ENCODE measurements around the gene ALG12.

The ALG12 gene

GRCh38 chr22:49886346-49887063 is 31.7 kb downstream of the ALG12 start:
- DNase-seq, result no peak

- no peak for DNase-seq
Observed at GRCh38 chr22:49885881-49886280, 32.4 kb downstream of the ALG12 start.

DNA sequence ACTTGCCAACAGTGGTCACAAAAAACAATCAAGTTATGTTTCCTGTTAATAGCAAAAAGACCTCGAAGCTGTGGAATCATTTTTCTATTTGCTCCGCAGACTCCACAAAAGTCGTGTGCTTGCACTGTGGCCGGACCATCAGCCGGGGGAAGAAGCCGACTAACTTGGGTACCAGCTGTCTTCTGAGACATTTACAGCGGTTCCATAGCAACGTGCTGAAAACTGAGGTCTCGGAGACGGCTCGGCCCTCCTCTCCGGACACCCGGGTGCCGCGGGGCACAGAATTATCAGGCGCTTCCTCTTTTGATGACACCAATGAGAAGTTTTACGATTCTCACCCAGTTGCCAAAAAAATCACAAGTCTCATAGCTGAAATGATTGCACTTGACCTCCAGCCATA is 33.0 kb downstream of the ALG12 start:
- no peak for DNase-seq

GRCh38 chr22:49884503-49885260 is 33.6 kb downstream of the ALG12 start:
- DNase-seq, result no peak

GRCh38 chr22:49884075-49884474 is 34.2 kb downstream of the ALG12 start:
- DNase-seq, result no peak

DNA sequence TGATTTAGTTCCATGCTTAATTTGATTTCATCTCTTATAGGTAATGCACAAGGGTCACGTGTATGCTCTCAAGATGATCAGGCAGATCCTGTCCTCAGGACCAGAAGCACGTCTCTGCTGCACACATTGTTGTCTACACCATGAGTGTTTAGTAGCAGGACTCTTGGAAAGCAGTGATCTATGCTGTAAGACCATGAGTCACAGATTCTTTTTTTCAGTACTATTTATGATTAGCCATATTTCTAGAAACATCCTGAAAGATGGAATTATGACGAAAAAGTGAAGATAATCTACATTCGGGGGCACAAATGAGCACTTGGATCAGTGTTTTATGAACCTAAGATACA is 35.0 kb downstream of the ALG12 start:
- no peak for DNase-seq

GRCh38 chr22:49882519-49883293 is 35.5 kb downstream of the ALG12 start:
- DNase-seq, result no peak

- no peak for DNase-seq
Observed at GRCh38 chr22:49881856-49882255, 36.4 kb downstream of the ALG12 start.

DNA sequence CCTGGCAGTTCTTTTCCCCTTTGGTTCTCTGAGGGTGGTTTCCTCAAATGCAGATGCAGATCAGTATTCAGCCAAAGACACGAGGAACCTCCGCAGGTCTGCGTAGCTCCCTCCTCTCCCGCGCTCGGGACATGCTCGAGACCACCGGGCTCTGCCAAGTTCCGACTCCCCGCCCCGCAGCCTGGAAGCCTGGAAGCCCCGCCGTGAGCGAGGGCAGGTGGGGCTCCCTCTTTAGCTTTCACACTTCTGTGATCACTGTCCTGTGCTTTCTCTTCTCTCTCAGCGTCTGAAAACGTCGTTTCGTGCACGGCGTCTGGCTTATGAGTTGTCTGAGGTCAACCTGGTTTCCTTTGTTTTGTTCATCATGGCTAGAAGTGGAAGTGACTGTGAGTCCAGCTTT is 38.0 kb downstream of the ALG12 start:
- DNase-seq, result no peak

- DNase-seq, result no peak
Observed at GRCh38 chr22:49879871-49880270, 38.4 kb downstream of the ALG12 start.

GRCh38 chr22:49878206-49878605 is 40.0 kb downstream of the ALG12 start:
- no peak for DNase-seq

DNA sequence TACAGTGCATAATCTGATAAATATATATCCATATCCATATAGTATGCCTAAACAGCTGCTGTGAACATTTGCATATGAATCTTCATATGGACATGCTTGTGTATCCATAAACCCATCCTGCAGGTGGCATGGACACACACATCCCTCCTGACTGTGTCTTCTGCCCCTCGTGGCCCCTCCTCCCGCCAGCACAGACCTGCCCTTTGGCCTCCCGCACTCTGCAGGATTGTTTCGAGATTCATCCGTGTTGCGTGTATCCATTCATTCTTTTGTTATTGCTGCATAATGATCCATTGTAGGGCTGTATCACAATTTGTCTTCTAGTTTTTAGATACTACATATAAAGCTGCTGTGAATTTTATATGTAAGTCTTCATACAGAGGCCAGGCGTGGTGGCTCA is 40.6 kb downstream of the ALG12 start:
- DNase-seq, result no peak

DNA sequence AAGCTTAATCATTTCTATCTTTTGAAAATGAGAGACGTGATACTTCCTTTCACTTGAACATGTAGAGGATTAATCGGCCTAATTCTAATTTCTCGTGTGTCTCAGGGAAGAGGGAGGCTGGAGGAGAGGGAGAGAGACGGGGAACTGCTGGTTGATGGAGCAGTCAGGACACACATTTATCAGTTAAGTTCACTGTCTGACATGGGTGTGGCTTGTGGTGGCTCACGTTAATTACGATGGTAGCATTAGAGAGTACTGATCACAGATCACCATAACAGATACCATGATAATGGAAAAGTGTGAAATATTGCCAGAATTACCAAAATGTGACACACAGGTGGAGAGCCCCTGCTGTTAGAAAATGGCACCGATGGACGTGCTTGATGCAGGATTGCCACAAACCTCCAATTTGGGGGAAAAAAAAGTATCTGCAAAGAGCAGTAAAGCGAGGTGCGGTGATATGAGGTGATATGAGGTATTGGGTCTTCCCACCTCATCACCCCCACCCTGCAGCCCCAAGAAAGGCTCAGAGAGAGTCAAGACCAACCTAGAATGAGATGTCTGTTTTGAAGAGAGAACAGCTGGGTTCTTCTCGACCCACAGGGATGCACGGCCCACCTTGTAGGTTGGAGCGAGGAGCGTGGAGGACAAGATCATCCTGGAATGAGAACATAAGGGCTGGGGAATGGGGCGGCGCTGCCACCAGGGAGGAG is 44.9 kb downstream of the ALG12 start:
- DNase-seq, result no peak

DNA sequence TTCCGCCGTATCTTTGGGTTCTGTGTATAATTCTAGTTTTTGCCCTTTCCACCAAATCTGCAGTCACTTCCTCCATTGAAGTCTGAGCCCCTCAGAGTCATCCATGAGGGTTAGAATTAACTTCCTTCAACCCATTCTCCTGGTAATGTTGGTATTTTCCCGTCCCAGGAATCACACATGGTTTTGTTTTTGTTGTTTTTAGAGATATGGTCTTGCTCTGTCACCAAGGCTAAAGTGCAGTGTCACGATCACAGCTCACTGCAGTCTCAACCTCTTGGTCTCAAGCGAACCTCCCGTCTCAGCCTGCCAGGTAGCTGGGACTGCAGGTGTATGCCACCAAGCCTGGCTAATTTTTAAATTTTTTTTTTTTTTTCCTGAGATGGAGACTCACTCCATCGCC is 45.9 kb downstream of the ALG12 start:
- no peak for DNase-seq

GRCh38 chr22:49871482-49871881 is 46.8 kb downstream of the ALG12 start:
- DNase-seq, result no peak

- DNase-seq, result no peak
Observed at GRCh38 chr22:49869845-49870712, 48.2 kb downstream of the ALG12 start.

GRCh38 chr22:49869086-49869830 is 49.0 kb downstream of the ALG12 start:
- DNase-seq, result no peak

DNA sequence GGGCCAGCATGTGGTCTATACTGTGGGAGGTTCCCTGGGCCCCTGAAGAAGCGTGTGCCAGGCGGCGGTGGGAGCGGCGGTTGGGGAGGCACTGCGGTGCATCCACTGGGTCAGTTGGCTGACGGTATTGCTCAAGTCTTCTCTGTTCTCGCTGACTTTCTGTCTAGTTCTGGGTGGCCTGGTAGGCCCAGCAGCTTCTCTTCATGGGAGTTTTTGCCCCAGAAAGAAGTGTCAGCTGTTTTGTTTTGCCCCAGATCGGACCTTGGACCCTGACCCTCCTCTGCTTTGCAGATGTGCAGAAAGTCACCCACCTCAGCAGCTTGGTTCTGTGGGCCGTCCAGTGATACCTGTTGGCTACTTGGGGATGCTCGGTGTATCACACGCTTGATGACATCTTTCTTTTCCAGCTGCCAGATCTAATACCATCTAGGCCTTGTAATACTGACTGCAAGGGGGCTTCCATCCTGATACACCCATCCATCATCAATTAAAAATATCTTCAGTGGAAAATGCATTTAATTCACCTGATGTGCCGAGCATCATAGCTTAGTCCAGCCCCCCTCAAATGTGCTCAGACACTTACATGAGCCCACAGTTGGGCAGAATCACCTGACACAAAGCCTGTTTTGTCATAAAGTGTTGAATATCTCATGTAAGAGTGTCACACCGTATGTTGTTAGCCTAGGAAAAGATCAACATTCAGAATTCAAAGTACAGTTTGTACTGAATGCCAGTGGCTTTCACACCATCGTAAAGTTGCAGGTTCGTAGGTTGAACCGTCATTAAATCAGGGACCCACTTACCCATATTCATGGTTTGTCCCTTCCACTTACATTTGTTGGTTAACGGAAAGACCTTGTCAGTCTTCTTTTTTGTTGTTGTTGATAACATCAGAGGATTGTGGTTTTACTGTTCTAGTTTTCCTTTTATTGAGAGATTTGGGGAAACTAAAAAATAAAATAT is 50.7 kb downstream of the ALG12 start:
- no peak for DNase-seq

DNA sequence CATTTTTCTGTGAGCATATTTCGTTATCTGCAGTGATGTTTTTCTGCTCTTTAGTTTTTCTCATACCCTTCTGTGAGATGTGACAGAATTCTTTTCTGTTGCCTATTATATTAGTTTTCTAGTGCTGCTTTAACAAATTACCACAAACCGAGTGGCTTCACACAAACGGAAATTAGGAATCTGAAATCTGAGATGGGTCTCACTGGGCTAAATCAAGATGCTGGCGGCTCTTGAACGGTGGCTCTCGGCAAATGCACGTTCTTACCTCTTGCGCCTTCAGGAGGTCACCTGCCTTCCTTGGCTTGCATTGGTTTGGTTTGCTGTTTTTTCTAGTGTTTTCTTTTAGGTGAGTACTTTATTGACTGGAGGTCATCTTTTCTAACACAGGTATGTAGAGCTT is 51.6 kb downstream of the ALG12 start:
- no peak for DNase-seq

DNA sequence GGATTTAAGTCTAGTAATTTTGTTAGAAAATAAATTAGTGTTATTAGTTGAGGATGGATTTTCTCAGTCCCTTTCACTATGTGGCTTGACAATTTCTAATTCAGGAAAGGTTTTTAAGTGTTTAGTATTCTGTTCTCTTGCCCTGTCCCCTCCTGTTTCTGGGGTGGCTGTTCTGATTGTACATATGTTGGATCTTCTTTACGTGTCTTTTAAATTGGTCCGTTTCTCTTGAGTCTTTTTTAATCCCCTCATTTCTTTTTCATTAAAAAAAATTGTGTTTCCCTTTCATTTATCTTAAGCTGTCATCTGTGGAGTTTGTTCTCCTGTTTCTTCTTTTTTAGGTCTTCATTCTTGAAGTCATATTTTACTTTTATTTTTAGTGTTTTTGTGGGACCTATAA is 52.1 kb downstream of the ALG12 start:
- no peak for DNase-seq
